Endothelial cell of umbilical vein (primary cell): Measurements from ENCODE around the gene CTSH.

Experiments used
- CTCF ChIP-seq, 2 donors: IDR thresholded peaks; 1 replicate in 1 of 2; 2 replicates in 1 of 2; pipeline ENCODE4 v1.5.1; 2011; ENCODE audit warnings: low read length in 2 of 2, mild to moderate bottlenecking in 2 of 2, moderate library complexity in 2 of 2, control low read depth in 1 of 2, inconsistent platforms in 1 of 2, low read depth in 1 of 2; ENCODE audit not compliant: insufficient read depth in 1 of 2; ENCODE audit errors: extremely low read depth in 1 of 2
- POLR2AphosphoS5 ChIP-seq: IDR thresholded peaks from 2 replicates; pipeline ENCODE4 v1.6.1; 2012; ENCODE audit warnings: low read depth, mild to moderate bottlenecking, control low read depth, low read length, moderate library complexity; ENCODE audit not compliant: insufficient read depth

DNA sequence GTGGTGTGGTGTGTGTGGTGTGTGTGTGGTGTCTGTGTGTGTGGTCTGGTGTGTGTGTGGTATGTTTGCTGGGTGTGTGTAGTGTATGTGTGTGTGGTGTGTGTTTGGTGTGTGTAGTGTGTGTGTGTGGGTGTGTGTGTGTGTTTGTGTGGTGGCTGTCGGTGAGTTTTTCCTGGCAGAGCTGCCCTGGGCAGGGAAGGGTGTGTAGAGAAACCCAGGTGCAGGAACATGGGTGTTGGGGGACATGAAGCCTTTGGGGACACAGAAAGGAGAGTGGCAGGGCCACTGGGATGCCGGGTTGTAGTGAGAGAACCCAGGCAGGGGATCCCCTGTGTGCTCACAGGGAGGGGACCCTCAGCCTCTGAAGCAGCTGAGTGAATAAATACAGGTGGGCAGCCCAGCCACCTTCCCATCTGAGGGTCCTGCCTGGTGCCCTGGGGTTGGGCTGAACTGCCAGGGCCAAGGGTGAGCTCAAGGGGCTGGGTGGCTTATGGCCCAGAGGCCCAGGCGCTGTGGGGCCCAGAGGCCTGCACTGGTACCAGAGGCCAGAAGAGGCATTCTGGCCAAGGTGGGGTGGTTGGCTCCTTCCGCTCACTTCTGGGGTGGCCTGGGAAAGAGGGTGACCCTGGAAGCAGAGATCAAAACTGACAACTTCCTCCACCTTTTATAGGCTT lies 48.5 kb upstream of the CTSH start:
- no peak for TF ChIP-seq POLR2AphosphoS5
- no peak for TF ChIP-seq CTCF (IDR thresholded peaks at IDR 0.05; ENCODE audit: extremely low read depth in 1 of 2, insufficient read depth in 1 of 2, low read depth in 1 of 2, low read length in 2 of 2)
